OCI-LY7 (cell line): ENCODE measurements around the gene TLE6. TPM values are rescaled to one million over a fixed set of nuclear protein-coding genes. Genes with fewer than 3 reads are reported as not detected.

Source experiments
- BruUV-seq: library from RNA; stranded (reverse); fragments of 400-500 nt; replicated peaks from 2 replicates; lab custom pipeline; 2021; lab: Mats Ljungman, UMichigan
- CTCF ChIA-PET: fragments of 300-600 bp; sonication (Branson Sonifier 250); formaldehyde crosslinking; loops from one replicate; lab custom pipeline; 2022; ENCODE audit warnings: antibody characterized with exemption; ENCODE audit not compliant: unreplicated experiment; lab: Charles Lee
- POLR2A ChIA-PET: fragments of 300-600 bp; sonication (Branson Sonifier 250); formaldehyde crosslinking; loops from one replicate; lab custom pipeline; 2022; ENCODE audit warnings: antibody characterized with exemption; lab: Charles Lee
- DNase-seq: peaks from one replicate; pipeline ENCODE4 v3.0.0-alpha.2; 2015; ENCODE audit warnings: low spot score
- H2AFZ ChIP-seq: fragments of 200-600 bp; sonication (generic), shearing (Covaris generic); 2 replicates; pipeline ENCODE4 v1.6.1; 2014; ENCODE audit warnings: mild to moderate bottlenecking, antibody characterized with exemption, low read length, moderate library complexity
- H3K27ac ChIP-seq: fragments of 200-600 bp; sonication (generic); 2 replicates; pipeline ENCODE4 v1.5.1; 2014; ENCODE audit warnings: mixed run types, low read depth, mild to moderate bottlenecking, moderate library complexity, low read length, inconsistent platforms; ENCODE audit not compliant: poor library complexity, severe bottlenecking
- H3K36me3 ChIP-seq: fragments of 200-600 bp; sonication (generic); 2 replicates; pipeline ENCODE4 v1.6.1; 2014; ENCODE audit warnings: mild to moderate bottlenecking, antibody characterized with exemption, low read length, moderate library complexity, mixed read lengths; ENCODE audit not compliant: insufficient read depth
- H3K4me1 ChIP-seq: fragments of 200-600 bp; sonication (generic); 2 replicates; pipeline ENCODE4 v1.5.1; 2014; ENCODE audit warnings: mild to moderate bottlenecking, low read length; ENCODE audit not compliant: insufficient read depth, poor library complexity, severe bottlenecking
- H3K4me2 ChIP-seq: fragments of 200-600 bp; sonication (generic); 2 replicates; pipeline ENCODE4 v1.6.1; 2014; ENCODE audit warnings: mild to moderate bottlenecking, low read length
- H3K4me3 ChIP-seq: fragments of 200-600 bp; sonication (generic); 2 replicates; pipeline ENCODE4 v1.5.1; 2014; ENCODE audit warnings: mild to moderate bottlenecking, low read depth, low read length; ENCODE audit not compliant: poor library complexity, severe bottlenecking
- H3K79me2 ChIP-seq: fragments of 200-600 bp; sonication (generic); 2 replicates; pipeline ENCODE4 v1.6.1; 2016; ENCODE audit warnings: low read depth, mild to moderate bottlenecking, low read length, moderate library complexity, mixed read lengths; ENCODE audit not compliant: insufficient read depth
- H3K9me2 ChIP-seq: fragments of 200-600 bp; sonication (generic); 2 replicates; pipeline ENCODE4 v1.6.1; 2016; ENCODE audit warnings: mild to moderate bottlenecking, low read length, mixed read lengths; ENCODE audit not compliant: insufficient read depth
- H3K9me3 ChIP-seq: fragments of 200-600 bp; sonication (generic); 2 replicates; pipeline ENCODE4 v1.6.1; 2014; ENCODE audit warnings: mild to moderate bottlenecking, mixed run types, low read length, mixed read lengths
- H4K20me1 ChIP-seq: fragments of 200-600 bp; sonication (generic); 2 replicates; pipeline ENCODE4 v1.6.1; 2014; ENCODE audit warnings: mild to moderate bottlenecking, antibody characterized with exemption, low read length, moderate library complexity, mixed read lengths; ENCODE audit not compliant: insufficient read depth
- CTCF ChIP-seq: fragments of 200-600 bp; sonication (generic); conservative IDR thresholded peaks from 2 replicates; pipeline ENCODE4 v1.5.1; 2014; ENCODE audit warnings: mild to moderate bottlenecking, antibody characterized with exemption, low read length, moderate library complexity, mixed read lengths
- EZH2phosphoT487 ChIP-seq: fragments of 200-600 bp; sonication (generic); IDR thresholded peaks from 2 replicates; pipeline ENCODE4 v1.6.1; 2018; ENCODE audit warnings: low read depth, borderline replicate concordance, mild to moderate bottlenecking, mixed run types, antibody characterized with exemption, low read length, moderate library complexity, mixed read lengths
- intact Hi-C: fragments of 100-400 bp; cut with micrococcal nuclease; formaldehyde crosslinking; loops from one replicate; pipeline ENCODE4 v1.10.0; 2022; ENCODE audit not compliant: unreplicated experiment
- total RNA-seq, 2 experiments: library from RNA; depleted of rRNA in 1 of 2; stranded (reverse); fragments of >200 nt in 1 of 2; shearing (Covaris generic) in 1 of 2; gene quantifications; 2 replicates each; pipeline ENCODE4 v1.2.3, GENCODE V29; 2014 to 2022

TLE6 gene
- total RNA-seq, 2 experiments from 2014 or later, result 15.9 to 21.5 TPM

DNA sequence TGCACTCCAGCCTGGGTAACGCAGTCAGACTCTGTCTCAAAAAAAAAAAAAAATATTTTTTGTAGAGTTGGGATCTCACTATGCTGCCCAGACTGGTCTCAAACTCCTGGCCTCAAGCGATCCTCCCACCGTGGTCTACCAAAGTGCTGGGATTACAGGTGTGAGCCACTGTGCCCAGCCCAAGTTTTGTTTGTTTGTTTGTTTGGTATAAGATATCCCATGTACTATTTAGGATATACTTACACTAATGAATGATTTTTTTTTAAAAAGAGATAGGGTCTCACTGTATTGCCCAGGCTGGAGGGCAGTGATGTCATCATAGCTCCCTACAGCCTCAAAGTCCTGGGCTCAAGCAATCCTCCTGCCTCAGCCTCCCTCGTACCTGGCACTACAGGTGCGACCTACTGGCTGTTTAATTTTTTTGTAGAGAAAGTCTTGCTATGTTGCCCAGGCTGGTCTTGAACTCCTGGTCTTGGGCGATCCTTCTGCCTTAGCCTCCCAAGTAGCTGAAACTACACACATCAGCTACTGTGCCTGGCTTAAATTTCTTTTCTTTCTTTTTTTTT lies 24.0 kb downstream of the TLE6 start:
- intact Hi-C loops, result no loop called here
- no peak for TF ChIP-seq EZH2phosphoT487
- no peak for TF ChIP-seq CTCF
- ChIA-PET POLR2A (no interaction called here), CTCF (no interaction called here)
- Histone ChIP-seq H3K4me3 (no peak overlapping the region), H2AFZ (no peak overlapping the region), H3K27ac (no peak overlapping the region), H3K9me3 (no peaks in the 10 kb centered on the region), H3K4me2 (no peak overlapping the region), H3K79me2 (no peaks in the 10 kb centered on the region), H3K4me1 (no peaks in the 10 kb centered on the region), H4K20me1 (no peaks in the 10 kb centered on the region), H3K36me3 (no peaks in the 10 kb centered on the region), H3K9me2 (no peaks in the 10 kb centered on the region)
- DNase-seq, result no peak
- no TSS peak for BruUV-seq

DNA sequence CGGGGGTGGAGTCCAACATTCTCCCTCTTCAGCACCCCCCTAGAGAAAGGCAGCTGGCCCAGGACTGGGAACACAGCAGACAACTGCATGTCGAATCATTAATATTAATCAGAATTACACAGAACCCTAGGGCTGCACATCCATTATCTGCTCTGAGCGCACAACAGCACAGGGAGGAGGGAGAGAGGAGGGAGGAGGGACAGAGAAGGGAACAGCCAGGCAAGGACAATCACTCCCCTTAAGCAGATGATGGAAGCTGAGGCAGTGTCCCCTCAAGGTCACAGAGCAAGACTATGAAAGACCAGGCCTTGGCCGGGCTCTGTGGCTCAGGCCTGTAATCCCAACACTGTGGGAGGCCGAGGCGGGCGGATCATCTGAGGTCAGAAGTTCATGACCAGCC lies 25.7 kb downstream of the TLE6 start:
- intact Hi-C loops, result no loop called here
- H4K20me1 ChIP-seq, result no peaks in the 10 kb centered on the region
- peaks cover 5% of the 10 kb centered on the region for H3K4me1 ChIP-seq
- H3K9me3 ChIP-seq, result no peaks in the 10 kb centered on the region
- no peak overlapping the region for H3K4me3 ChIP-seq
- no peak overlapping the region for H3K4me2 ChIP-seq
- ChIA-PET POLR2A (no interaction called here), CTCF (no interaction called here)
- DNase-seq, result no peak
- H3K27ac ChIP-seq, result no peak overlapping the region
- H3K79me2 ChIP-seq, result no peaks in the 10 kb centered on the region
- TF ChIP-seq CTCF (no peak), EZH2phosphoT487 (no peak)
- H3K36me3 ChIP-seq, result no peaks in the 10 kb centered on the region
- H3K9me2 ChIP-seq, result no peaks in the 10 kb centered on the region
- no peak overlapping the region for H2AFZ ChIP-seq
- no TSS peak for BruUV-seq

DNA sequence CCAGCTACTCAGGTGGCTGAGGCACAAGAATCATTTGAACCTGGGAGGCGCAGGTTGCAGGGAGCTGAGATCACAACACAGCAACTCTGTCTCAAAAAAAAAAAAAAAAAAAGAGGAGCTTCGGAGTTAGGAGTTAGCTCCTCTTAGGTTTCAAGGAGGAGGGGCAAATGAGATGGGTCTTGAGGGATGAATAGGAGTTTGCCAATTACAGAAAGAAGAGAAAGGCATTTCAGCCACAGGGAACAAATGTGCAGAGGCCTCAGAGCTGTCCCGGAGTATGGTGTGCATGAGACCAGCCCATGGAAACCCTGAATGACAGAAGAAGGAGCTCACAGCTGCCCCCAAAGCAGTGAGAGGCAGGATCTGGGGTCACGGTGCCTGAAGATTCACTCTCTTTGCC lies 27.2 kb downstream of the TLE6 start:
- TF ChIP-seq EZH2phosphoT487 (no peak), CTCF (no peak)
- no peak overlapping the region for H3K4me3 ChIP-seq
- H4K20me1 ChIP-seq, result no peaks in the 10 kb centered on the region
- POLR2A ChIA-PET, result interaction anchor here (0.9 to 1.5 kb wide), 3 partner anchors 27 to 31 kb away, joined by 3 to 5 read pairs (median 3); partner anchors contain the start of gene TLE6
- no peaks in the 10 kb centered on the region for H3K36me3 ChIP-seq
- H3K4me1 ChIP-seq, result peaks cover 6% of the 10 kb centered on the region
- no peak for DNase-seq
- no TSS peak for BruUV-seq
- no peak overlapping the region for H3K27ac ChIP-seq
- H3K4me2 ChIP-seq, result no peak overlapping the region
- no peaks in the 10 kb centered on the region for H3K9me2 ChIP-seq
- intact Hi-C loops, result no loop called here
- no peaks in the 10 kb centered on the region for H3K79me2 ChIP-seq
- H3K9me3 ChIP-seq, result no peaks in the 10 kb centered on the region
- no peak overlapping the region for H2AFZ ChIP-seq
- CTCF ChIA-PET, result no interaction called here
